Duodenal mucosa (tissue), 2 donors: Measurements from ENCODE around the gene ZNF148.
"Not testable (repeated sequence)": the region's sequence is repeated elsewhere in the genome, so short reads cannot be mapped to it uniquely, and the experiment has no call there.

Source experiments
- H3K27ac ChIP-seq: one replicate; pipeline ENCODE4 v1.7.0; 2013; ENCODE audit warnings: low read depth, low read length
- H3K27me3 ChIP-seq, 2 donors: one replicate each; pipeline ENCODE4 v1.7.0; 2013; ENCODE audit warnings: low read length in 2 of 2, control low read depth in 1 of 2; ENCODE audit not compliant: insufficient read depth in 2 of 2, control insufficient read depth in 1 of 2
- H3K36me3 ChIP-seq, 2 donors: one replicate each; pipeline ENCODE4 v1.7.0; 2013; ENCODE audit warnings: low read length in 2 of 2, control low read depth in 1 of 2; ENCODE audit not compliant: insufficient read depth in 2 of 2, control insufficient read depth in 1 of 2
- H3K4me1 ChIP-seq, 2 donors: one replicate each; pipeline ENCODE4 v1.7.0; 2013; ENCODE audit warnings: low read length in 2 of 2, control low read depth in 1 of 2; ENCODE audit not compliant: insufficient read depth in 2 of 2, control insufficient read depth in 1 of 2
- H3K4me3 ChIP-seq, 2 donors: one replicate each; pipeline ENCODE4 v1.7.0; 2013; ENCODE audit warnings: low read length in 2 of 2, low read depth in 1 of 2
- H3K9ac ChIP-seq, 2 donors: one replicate each; pipeline ENCODE4 v1.7.0; 2013; ENCODE audit warnings: low read length in 2 of 2, low read depth in 1 of 2
- H3K9me3 ChIP-seq, 2 donors: one replicate each; pipeline ENCODE4 v1.7.0; 2013; ENCODE audit warnings: low read length in 2 of 2, control low read depth in 1 of 2; ENCODE audit not compliant: control insufficient read depth in 1 of 2

Gene ZNF148

DNA sequence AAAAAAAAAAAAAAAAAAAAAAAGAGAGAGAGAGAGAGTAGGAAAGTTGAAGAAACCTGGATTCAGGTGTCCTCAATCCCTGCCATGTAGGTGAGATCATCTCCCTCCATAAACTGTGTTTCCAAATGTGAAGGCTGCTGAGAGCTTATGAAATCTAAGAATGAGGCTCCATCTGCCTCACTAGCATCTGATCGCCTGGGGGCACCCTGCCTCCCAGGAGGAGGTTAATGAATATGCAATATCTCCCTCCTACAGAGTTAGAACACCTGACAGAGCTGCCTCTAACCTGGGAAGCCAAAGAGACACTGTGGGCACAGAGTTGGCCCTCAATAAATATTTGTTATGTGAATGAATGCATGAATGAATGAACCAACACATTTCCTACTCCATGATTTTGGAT is 23.8 kb upstream of the ZNF148 start:
- no peaks in the 10 kb centered on the region for H3K27me3 ChIP-seq

DNA sequence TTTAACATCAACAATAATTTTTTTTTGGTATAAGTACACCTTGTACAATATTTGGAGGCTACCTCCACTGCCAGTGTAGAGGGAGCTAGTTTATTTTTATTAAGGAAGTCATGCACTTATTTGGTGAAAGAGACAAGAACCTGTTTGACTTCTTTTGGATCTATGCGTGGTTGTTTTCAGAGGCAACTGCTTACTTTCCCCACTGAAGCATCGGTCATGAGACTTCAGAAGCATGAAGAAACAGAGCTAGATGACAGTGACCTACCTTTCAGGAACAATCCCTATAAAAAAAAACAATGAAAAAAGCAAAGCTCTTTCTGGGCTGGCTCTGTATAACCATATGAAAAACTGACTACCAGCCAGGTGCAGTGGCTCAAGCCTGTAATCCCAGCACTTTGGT is 20.0 kb upstream of the ZNF148 start:
- Histone ChIP-seq H3K36me3 (no peaks in the 10 kb centered on the region), H3K27ac (no peak overlapping the region), H3K4me1 (no peaks in the 10 kb centered on the region), H3K27me3 (no peaks in the 10 kb centered on the region), H3K9ac (no peak overlapping the region), H3K9me3 (no peaks in the 10 kb centered on the region), H3K4me3 (no peak overlapping the region)

More for the DNA sequence above, 23.8 kb upstream of the ZNF148 start:
- Histone ChIP-seq H3K36me3 (no peaks in the 10 kb centered on the region), H3K27ac (no peak overlapping the region), H3K9me3 (no peaks in the 10 kb centered on the region), H3K4me3 (no peak overlapping the region), H3K9ac (no peak overlapping the region), H3K4me1 (no peaks in the 10 kb centered on the region)

DNA sequence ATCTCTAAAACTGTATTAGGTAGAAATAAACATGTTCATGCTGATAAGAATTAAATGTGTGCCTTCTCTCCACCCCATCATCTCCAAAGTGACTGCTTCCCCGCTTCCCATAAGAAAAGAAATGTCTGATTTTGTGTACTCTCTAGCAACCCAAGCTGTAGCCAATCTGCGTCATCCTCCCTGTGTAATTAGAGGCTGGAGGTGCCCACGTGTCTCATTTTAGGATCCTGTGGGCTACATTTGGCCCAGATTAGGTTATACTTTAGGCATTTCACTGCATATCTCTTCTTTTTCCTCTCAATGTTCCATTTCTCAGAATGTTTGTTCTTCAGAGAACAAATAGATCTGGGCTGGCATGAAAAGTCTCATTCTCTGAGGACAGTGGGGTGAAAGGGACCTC is 19.3 kb upstream of the ZNF148 start:
- Histone ChIP-seq H3K27me3 (no peaks in the 10 kb centered on the region), H3K27ac (no peak overlapping the region), H3K36me3 (no peaks in the 10 kb centered on the region), H3K9me3 (no peaks in the 10 kb centered on the region), H3K4me1 (no peaks in the 10 kb centered on the region), H3K4me3 (no peak overlapping the region), H3K9ac (no peak overlapping the region)

DNA sequence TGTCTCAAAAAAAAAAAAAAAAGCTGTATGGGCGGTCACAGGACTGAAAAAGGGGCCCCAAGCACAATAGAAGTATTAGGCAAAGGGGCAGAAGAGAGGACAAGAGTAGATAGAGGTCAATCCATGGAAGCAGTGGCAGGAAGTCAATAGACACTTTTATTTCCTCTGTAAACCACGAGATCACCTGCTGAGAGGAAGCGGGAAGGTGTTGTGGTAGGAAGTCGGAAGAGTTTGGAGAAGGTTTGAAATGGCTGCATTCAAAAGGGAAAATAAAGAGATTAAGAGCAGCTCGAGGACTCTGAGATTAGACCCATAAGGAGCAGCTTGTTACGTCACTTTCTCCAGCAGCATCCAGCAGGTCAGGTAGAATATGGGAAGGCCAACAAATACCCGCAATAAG is 14.2 kb upstream of the ZNF148 start:
- H3K36me3 ChIP-seq, result no peaks in the 10 kb centered on the region

DNA sequence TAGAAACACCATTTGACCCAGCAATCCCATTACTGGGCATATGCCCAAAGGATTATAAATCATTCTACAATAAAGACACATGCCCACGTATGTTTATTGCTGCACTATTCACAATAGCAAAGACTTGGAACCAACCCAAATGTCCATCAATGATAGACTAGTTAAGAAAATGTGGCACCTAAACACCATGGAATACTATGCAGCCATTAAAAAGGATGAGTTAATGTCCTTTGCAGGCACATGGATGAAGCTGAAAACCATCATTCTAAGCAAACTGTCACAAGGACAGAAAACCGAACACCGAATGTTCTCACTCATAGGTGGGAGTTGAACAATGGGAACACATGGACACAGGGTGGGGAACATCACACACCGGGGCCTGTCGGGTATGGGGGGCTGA is 13.2 kb upstream of the ZNF148 start:
- not testable (repeated sequence) for H3K27ac ChIP-seq, H3K27me3 ChIP-seq, H3K36me3 ChIP-seq, H3K4me3 ChIP-seq, H3K9me3 ChIP-seq, H3K9ac ChIP-seq, H3K4me1 ChIP-seq

More for the DNA sequence above, 14.2 kb upstream of the ZNF148 start:
- Histone ChIP-seq H3K9ac (no peak overlapping the region), H3K27me3 (no peaks in the 10 kb centered on the region), H3K9me3 (no peaks in the 10 kb centered on the region), H3K4me1 (no peaks in the 10 kb centered on the region), H3K4me3 (no peak overlapping the region), H3K27ac (no peak overlapping the region)

DNA sequence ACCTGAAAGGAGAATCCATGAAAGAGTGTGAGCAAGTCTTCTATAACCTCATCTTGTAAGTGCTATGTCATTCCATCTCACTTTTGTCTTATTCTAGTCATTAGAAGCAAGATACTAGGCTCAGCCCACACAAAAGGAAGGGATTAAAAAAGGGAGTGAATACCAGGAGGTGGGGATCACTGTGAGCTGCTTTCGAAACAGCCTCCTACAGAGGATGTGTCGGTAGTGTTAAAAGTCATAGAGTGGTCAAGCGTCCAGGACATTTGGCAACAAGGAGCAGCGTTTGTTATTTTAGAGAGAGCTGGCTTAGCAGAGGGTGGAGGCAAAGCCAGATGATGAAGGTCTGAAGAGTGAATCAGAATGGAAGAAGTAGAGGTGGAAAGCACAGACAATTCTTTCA is 11.7 kb upstream of the ZNF148 start:
- no peaks in the 10 kb centered on the region for H3K9me3 ChIP-seq
- H3K9ac ChIP-seq, result no peak overlapping the region
- peaks cover 0 to 2% of the 10 kb centered on the region in 2 donors for H3K27me3 ChIP-seq
- no peaks in the 10 kb centered on the region for H3K36me3 ChIP-seq
- no peaks in the 10 kb centered on the region for H3K4me1 ChIP-seq
- H3K27ac ChIP-seq, result no peak overlapping the region
- no peak overlapping the region for H3K4me3 ChIP-seq

DNA sequence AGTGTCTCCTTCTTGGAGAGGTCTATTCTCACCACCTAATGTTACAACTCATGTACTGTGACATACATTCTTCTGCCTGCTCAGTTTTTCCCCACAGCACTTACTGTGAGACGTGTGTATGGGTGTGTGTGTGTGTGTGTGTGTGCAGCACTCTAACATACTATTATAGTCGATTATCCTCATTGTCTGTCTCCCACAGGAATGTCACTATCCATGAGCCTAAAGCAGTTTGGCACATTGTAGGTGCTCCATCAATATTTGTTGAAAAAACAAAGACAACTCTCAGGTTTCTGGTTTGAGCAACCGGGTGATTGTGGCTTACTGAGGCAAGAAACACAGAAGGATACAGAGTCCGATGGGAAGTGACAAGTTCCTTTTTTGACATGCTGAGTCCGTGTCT is 8.6 kb upstream of the ZNF148 start:
- H3K9ac ChIP-seq, result no peak overlapping the region
- no peak overlapping the region for H3K4me3 ChIP-seq
- H3K36me3 ChIP-seq, result no peaks in the 10 kb centered on the region
- no peaks in the 10 kb centered on the region for H3K9me3 ChIP-seq
- H3K27ac ChIP-seq, result no peak overlapping the region
- H3K4me1 ChIP-seq, result no peaks in the 10 kb centered on the region
- H3K27me3 ChIP-seq, result peaks cover 0 to 2% of the 10 kb centered on the region in 2 donors

DNA sequence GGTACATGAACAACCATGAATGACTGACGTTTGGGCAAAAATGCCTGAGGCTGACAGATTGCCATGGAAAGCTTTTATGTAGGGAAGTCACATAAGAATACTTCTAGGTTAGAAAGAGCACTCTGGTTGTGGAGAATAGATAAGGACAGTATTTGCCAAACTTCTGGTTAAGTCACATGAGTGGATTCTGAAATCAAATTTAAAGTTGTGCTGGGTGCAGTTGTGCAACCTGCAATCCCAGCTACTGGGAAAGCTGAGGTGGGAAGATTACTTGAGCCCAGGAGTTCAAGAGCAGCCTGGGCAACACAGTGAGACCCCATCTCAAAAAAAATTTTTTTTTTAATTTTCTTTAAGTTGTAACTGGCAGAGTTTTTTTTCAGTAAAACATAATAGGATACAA is 7.2 kb upstream of the ZNF148 start:
- Histone ChIP-seq H3K4me1 (no peaks in the 10 kb centered on the region), H3K9ac (no peak overlapping the region), H3K27me3 (peaks cover 0 to 2% of the 10 kb centered on the region in 2 donors), H3K27ac (no peak overlapping the region), H3K9me3 (no peaks in the 10 kb centered on the region), H3K36me3 (no peaks in the 10 kb centered on the region), H3K4me3 (no peak overlapping the region)

DNA sequence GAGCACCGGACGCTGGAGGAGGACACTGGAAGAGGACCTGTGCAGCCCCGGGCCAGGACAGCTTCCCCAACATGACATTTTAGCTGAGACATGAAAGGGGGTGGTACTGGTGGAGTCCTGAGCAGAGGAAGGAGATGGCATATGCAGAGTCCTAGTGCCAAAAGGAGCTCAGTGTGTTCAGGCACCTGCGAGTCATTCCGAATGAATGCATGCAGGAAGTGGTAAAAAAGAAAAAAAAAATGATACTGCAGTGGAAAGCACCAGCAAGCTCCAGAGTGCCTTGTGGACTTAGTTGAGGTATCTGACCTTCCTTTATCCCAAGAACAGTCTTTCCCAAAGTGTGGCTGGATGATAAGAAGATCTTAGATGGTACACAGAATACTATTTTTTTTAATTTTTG is 6.6 kb upstream of the ZNF148 start:
- Histone ChIP-seq H3K4me3 (no peak overlapping the region), H3K27me3 (peaks cover 0 to 2% of the 10 kb centered on the region in 2 donors), H3K27ac (no peak overlapping the region)

DNA sequence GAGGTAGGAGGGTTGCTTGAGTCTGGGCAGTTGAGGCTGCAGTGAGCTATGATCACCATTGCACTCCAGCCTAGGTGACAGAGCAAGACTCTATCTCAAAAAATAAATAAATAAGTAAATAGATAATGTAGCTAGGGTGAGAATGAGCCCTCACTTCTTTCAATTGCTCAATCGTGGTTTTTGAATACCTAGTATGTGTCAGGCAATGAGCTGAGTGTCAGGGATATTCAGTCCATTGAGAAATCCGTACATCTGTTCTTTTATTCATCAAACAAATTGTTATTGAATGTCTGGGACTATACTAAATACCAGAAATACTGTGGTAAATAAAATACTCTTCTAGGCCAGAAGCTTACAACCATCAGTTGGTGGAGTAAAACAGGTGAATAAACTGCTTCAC is 6.2 kb upstream of the ZNF148 start:
- no peaks in the 10 kb centered on the region for H3K36me3 ChIP-seq
- H3K27ac ChIP-seq, result no peak overlapping the region
- peaks cover 0 to 2% of the 10 kb centered on the region in 2 donors for H3K27me3 ChIP-seq
- no peak overlapping the region for H3K4me3 ChIP-seq
- no peaks in the 10 kb centered on the region for H3K9me3 ChIP-seq
- no peaks in the 10 kb centered on the region for H3K4me1 ChIP-seq
- no peak overlapping the region for H3K9ac ChIP-seq

More for the DNA sequence above, 6.6 kb upstream of the ZNF148 start:
- Histone ChIP-seq H3K9me3 (no peaks in the 10 kb centered on the region), H3K4me1 (no peaks in the 10 kb centered on the region), H3K36me3 (no peaks in the 10 kb centered on the region), H3K9ac (no peak overlapping the region)

DNA sequence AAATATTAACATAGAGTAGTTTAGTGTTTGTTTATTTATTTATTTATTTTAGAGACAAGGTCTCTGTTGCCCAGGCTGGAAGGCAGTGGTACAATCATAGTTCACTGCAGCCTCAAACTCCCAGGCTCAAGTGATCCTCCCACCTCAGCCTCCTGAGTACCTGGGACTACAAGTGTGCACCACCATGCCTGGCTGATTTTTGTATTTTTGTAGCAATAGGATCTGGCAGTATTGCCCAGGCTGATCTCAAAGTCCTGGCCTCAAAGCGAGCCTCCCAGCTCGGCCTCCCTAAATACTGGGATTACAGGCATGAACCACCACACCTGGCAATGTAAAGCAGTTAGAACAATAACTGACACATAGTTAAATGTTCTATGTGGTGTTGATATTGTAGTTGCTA is 4.4 kb upstream of the ZNF148 start:
- Histone ChIP-seq H3K36me3 (no peaks in the 10 kb centered on the region), H3K4me1 (no peaks in the 10 kb centered on the region), H3K4me3 (no peak overlapping the region), H3K9me3 (no peaks in the 10 kb centered on the region), H3K27ac (no peak overlapping the region), H3K9ac (no peak overlapping the region), H3K27me3 (peaks cover 0 to 2% of the 10 kb centered on the region in 2 donors)
